ENCODE measurements around the gene ZFP91. TPM values are rescaled to one million over a fixed set of nuclear protein-coding genes. Genes with fewer than 3 reads are reported as not detected.

Gene ZFP91
- total RNA-seq, 4 donors from 2014 or later, result 49.8 to 63.7 (median 59.1) TPM

DNA sequence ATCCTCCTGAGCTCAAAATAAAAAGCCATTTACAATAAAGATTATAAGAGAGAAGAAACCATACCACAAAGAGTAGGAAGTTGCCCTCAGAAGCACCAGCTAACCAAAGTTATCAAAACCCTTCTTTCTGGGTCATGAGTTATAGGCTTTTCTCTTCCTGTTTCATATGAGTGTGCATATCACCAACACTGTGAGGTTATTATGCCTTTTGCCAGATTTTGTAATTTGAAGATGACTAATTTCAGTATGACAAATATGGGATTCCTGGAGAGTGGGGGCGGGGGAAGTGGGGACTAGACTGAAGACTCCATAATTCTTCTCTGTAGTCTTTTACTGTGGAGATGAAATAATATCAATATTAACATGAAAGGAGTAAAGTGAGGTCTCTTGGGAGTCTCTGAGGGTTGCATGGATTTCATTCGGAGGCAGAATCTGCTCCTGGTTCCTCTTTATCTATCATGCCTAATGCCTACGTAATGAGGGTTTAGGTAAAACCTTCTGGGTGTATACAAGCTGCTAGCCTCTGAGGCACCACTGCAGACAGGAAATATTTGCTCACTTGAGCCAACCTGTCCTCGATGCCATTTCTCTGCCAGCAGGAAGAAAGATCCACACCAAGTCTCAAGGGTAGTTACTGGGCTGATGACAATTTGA is 5.3 kb upstream of the ZFP91 start:
- no peak for TF ChIP-seq POLR2A (IDR thresholded peaks at IDR 0.05)
- TF ChIP-seq, protein P1, sequence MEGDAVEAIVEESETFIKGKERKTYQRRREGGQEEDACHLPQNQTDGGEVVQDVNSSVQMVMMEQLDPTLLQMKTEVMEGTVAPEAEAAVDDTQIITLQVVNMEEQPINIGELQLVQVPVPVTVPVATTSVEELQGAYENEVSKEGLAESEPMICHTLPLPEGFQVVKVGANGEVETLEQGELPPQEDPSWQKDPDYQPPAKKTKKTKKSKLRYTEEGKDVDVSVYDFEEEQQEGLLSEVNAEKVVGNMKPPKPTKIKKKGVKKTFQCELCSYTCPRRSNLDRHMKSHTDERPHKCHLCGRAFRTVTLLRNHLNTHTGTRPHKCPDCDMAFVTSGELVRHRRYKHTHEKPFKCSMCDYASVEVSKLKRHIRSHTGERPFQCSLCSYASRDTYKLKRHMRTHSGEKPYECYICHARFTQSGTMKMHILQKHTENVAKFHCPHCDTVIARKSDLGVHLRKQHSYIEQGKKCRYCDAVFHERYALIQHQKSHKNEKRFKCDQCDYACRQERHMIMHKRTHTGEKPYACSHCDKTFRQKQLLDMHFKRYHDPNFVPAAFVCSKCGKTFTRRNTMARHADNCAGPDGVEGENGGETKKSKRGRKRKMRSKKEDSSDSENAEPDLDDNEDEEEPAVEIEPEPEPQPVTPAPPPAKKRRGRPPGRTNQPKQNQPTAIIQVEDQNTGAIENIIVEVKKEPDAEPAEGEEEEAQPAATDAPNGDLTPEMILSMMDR (IDR thresholded peaks at IDR 0.05), result no peak
- Histone ChIP-seq H3K4me1 (peaks cover 14 to 34% of the 10 kb centered on the region in 2 donors), H3K27me3 (no peaks in the 10 kb centered on the region), H3K4me3 (replicated peaks in 1 of 3) (no peak overlapping the region), H3K9me3 (no peaks in the 10 kb centered on the region), H3K27ac (peak overlapping the region; percentile 0 to 62 (median 1)), H3K36me3 (peaks cover 7 to 12% of the 10 kb centered on the region in 2 donors)
- peak; percentile 20 to 35 for DNase-seq
- intact Hi-C loops (cut with DNase I), result no loop called here
- whole genome bisulfite sequencing, 2 donors, result 57 to 63% methylated on average over 4 of the region's 4 CpGs

DNA sequence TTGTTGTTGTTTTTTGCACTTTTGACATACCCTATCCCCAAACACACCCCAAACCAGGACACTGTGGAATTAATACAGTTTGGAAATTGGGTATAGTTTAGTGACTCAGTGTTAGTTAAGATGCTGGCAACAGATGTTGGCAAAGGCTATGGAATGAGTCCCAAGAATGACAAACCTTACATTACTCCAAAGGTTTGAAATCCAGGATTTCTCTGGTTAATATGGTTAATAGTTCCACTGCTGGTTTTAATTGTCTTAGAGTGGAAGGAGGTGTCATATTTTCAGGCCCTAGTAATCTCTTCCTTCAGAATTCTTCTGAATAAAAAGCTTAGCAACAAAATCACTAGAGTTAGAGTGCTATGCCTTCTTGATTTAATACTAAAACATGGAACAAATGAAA is 4.0 kb upstream of the ZFP91 start:
- no peaks in the 10 kb centered on the region for H3K27me3 ChIP-seq
- no peak for DNase-seq
- peaks cover 0 to 3% of the 10 kb centered on the region in 2 donors for H3K36me3 ChIP-seq
- peak overlapping the region in 1 of 3 donors; percentile 62 for H3K27ac ChIP-seq
- H3K9me3 ChIP-seq, result no peaks in the 10 kb centered on the region
- H3K4me3 ChIP-seq (replicated peaks in 1 of 3), result no peak overlapping the region
- H3K4me1 ChIP-seq, result peaks cover 14 to 34% of the 10 kb centered on the region in 2 donors
- TF ChIP-seq, protein P1 (IDR thresholded peaks at IDR 0.05), result no peak
- no peak for TF ChIP-seq POLR2A (IDR thresholded peaks at IDR 0.05)
- intact Hi-C loops (cut with DNase I), result no loop called here

DNA sequence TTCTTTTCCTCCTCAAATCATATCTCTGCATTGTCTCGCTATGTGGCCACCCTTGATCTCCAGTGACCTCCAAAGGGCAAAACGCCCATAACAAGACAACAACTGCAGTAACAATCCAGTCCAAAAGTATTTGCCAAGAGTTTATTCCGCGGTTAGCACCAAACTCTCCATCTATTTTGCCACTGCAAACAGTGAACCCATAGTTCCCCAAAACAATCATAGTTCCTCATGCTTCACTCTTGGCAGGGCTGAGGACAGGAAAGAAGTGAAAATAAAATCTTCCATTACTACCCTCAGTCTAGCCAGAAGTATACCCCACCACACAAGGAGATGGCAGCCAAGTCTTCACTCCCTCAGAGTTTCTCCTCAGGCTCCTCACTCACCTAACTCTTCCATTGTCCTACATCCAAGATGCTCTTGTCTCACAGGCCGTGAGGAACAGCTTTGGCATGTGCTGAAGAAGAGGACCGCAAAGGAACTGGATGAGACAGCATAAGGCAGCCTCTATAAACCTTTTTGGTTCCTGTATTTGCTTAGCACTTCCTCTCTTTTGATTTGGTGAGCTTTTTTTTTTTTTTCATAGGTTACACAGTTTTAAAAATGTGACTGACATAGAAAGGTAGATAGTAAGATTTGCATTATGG is 3.4 kb upstream of the ZFP91 start, which contains the start of gene LPXN:
LPXN (minus strand) TSS at position 480 of the 644 bp plus-strand sequence; CDS start at position 396, 84 bp downstream.
- DNase-seq, result no peak
- no peaks in the 10 kb centered on the region for H3K27me3 ChIP-seq
- H3K36me3 ChIP-seq, result no peaks in the 10 kb centered on the region
- peak within 1 kb of the TSS in 2 of 3 donors; percentile 100 for H3K27ac ChIP-seq
- H3K4me1 ChIP-seq, result peaks cover 18 to 38% of the 10 kb centered on the region in 2 donors
- intact Hi-C loops (cut with DNase I), result no loop called here
- H3K4me3 ChIP-seq (replicated peaks in 1 of 3), result no peak within 1 kb of the TSS
- 78 to 81% methylated on average over 6 of the region's 6 CpGs for WGBS, 2 donors
- TF ChIP-seq POLR2A (IDR thresholded peaks at IDR 0.05), result no peak
- TF ChIP-seq, protein P1 (IDR thresholded peaks at IDR 0.05), result no peak
- no peaks in the 10 kb centered on the region for H3K9me3 ChIP-seq

DNA sequence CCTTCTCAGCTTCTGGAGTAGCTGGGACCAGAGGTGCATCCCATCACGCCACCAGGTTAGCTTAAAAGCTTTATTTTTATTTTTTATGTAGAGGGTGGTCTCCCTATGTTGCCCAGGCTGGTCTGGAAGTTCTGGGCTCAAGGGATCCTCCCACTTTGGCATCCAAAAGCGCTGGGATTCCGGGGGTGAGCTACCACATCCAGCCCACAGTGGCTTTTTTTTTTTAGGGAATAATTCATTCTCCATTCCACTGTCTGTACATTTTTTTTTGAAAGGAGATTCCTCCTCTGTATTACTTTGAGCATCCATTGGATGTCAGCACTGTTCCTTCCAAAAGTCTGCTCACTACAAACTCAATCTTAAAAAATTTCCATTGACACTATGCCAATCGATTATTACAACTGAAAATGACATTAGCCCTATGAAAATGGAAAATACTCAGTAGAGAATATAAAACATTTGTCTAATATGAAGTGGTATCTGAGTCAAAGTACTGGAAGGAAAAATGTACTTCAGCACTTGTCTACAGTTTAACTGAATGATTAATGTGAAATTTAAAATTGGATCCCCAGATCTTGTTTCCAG is 1.9 kb upstream of the ZFP91 start:
- intact Hi-C loops (cut with DNase I), result no loop called here
- WGBS, 2 donors, result 41 to 48% methylated on average over 4 of the region's 4 CpGs
- peak in 1 of 2 donors; percentile 18 for DNase-seq
- no peak for TF ChIP-seq POLR2A (IDR thresholded peaks at IDR 0.05)
- TF ChIP-seq, protein P1 (IDR thresholded peaks at IDR 0.05), result peak in 4 of 6 experiments; percentile 14 to 50 (median 44)
- H3K27me3 ChIP-seq, result no peaks in the 10 kb centered on the region
- no peaks in the 10 kb centered on the region for H3K9me3 ChIP-seq
- H3K4me3 ChIP-seq (replicated peaks in 1 of 3), result peak overlapping the region in 2 of 3 donors; percentile 34 to 97
- no peaks in the 10 kb centered on the region for H3K36me3 ChIP-seq
- peaks cover 24 to 52% of the 10 kb centered on the region in 2 donors for H3K4me1 ChIP-seq
- peak overlapping the region; percentile 100 for H3K27ac ChIP-seq

All from thyroid gland (tissue), 4 donors.